ENCODE results near the gene WIPF2. TPM values are rescaled to one million over a fixed set of nuclear protein-coding genes. Genes with fewer than 3 reads are reported as not detected.
"Not testable (repeated sequence)": the region's sequence is repeated elsewhere in the genome, so short reads cannot be mapped to it uniquely, and the experiment has no call there.

WIPF2 gene
- total RNA-seq, 4 donors from 2014 or later = 7.8 to 21.5 (median 12.1) TPM

DNA sequence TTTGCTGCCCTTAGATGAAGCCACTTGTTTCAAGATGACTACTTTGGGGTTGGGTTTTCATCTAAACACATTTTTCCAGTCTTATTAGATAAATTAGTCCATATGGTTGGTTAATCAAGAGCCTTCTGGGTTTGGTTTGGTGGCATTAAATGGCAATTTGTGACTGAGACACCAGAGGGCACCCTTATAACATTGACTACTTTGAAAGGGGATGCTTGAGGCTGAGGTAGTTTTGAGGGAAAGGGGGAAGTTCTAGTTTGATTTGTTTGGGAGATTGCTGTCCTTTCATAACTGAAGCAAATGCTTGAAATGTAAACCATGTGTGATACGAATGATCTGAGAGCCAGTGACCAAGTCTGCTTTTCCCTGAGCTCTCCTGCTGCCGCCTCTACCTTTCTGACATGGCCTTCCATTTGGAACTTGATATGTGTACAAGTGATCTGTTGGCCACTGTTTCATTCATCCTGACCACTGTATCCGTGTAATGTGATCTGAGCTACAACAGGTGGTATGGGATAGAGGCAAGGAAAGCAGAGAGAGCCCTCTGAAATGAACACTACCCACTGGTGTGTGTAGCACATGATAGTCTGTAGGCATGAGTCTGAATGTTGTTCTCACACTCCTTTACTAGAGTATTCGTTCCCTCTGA, 84.0 kb downstream of the WIPF2 start:
- WGBS = 32% methylated on average over 4 of the region's 4 CpGs
- Histone ChIP-seq H3K4me1 (peaks cover 51 to 68% (median 58%) of the 10 kb centered on the region in 4 donors), H3K4me3 (no peak overlapping the region), H3K27me3 (no peaks in the 10 kb centered on the region), H3K9me3 (no peaks in the 10 kb centered on the region), H3K36me3 (no peaks in the 10 kb centered on the region), H3K27ac (replicated peaks in 1 of 4) (peak overlapping the region; percentile 1 to 48 (median 42))
- DNase-seq (ENCODE audit: extremely low spot score) = no peak
- intact Hi-C loops (cut with DNase I) = loop anchor here (1.0 to 10.0 kb wide), 3 partner anchors 52 to 234 kb away; partner anchors contain the start of gene TOP2A
- no peak for TF ChIP-seq POLR2A (IDR thresholded peaks at IDR 0.05; ENCODE audit: low read depth)
- TF ChIP-seq, protein P1, sequence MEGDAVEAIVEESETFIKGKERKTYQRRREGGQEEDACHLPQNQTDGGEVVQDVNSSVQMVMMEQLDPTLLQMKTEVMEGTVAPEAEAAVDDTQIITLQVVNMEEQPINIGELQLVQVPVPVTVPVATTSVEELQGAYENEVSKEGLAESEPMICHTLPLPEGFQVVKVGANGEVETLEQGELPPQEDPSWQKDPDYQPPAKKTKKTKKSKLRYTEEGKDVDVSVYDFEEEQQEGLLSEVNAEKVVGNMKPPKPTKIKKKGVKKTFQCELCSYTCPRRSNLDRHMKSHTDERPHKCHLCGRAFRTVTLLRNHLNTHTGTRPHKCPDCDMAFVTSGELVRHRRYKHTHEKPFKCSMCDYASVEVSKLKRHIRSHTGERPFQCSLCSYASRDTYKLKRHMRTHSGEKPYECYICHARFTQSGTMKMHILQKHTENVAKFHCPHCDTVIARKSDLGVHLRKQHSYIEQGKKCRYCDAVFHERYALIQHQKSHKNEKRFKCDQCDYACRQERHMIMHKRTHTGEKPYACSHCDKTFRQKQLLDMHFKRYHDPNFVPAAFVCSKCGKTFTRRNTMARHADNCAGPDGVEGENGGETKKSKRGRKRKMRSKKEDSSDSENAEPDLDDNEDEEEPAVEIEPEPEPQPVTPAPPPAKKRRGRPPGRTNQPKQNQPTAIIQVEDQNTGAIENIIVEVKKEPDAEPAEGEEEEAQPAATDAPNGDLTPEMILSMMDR (IDR thresholded peaks at IDR 0.05) = peak; percentile 76 to 93 (median 77)

DNA sequence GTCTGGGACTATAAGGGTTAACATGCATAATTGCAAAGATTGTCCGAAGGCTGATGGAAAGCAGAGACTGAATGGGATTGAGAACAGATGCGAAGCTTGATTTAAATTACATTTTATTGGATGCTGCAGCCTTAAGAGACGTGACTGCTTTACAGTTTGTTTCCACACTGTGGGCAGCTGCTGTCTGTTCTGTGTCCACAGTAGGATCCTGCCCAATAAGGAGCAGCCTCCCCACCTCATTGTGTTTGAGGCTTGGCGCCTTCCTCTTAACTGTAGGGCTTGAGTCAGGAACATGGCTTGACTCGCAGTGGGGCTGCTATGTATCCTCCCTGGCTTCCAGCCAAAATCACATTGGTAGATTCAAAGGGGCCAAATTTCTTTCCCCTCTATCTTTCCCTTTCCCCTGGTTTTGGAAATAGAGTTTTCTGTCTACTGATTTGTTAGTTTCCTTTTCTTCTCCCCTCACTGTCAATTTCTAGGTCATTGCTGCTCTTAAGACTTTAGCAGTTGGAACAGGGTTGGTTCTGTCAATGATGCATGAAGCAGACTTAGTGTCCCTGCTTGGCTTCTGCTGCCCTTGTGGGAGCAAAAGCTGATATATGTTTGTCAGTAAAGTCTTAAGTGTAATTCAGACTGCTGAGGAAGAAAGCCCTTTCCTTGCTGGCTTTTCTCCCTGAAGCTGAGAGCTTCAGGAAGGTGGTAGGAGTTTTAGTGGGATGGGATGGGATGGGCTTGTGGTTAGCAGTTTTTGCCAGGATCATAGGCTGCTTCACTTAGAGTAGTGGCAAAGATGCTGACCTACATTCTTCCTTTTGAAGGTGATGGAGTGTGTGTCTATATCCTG, 84.8 kb downstream of the WIPF2 start:
- no peak for DNase-seq (ENCODE audit: extremely low spot score)
- WGBS = 20% methylated on average over 5 of the region's 5 CpGs
- H3K9me3 ChIP-seq = no peaks in the 10 kb centered on the region
- peak overlapping the region; percentile 1 to 49 (median 42) for H3K27ac ChIP-seq (replicated peaks in 1 of 4)
- TF ChIP-seq EP300 (IDR thresholded peaks at IDR 0.05) = no peak
- TF ChIP-seq POLR2AphosphoS5 (IDR thresholded peaks at IDR 0.05) = peak in 1 of 2 donors; percentile 25
- TF ChIP-seq, protein P1 (IDR thresholded peaks at IDR 0.05) = no peak
- peaks cover 52 to 68% (median 59%) of the 10 kb centered on the region in 4 donors for H3K4me1 ChIP-seq
- H3K27me3 ChIP-seq = no peaks in the 10 kb centered on the region
- H3K36me3 ChIP-seq = no peaks in the 10 kb centered on the region
- no peak overlapping the region for H3K4me3 ChIP-seq
- intact Hi-C loops (cut with DNase I) = loop anchor here (1.0 to 10.0 kb wide), 3 partner anchors 51 to 233 kb away; partner anchors contain the start of gene TOP2A

DNA sequence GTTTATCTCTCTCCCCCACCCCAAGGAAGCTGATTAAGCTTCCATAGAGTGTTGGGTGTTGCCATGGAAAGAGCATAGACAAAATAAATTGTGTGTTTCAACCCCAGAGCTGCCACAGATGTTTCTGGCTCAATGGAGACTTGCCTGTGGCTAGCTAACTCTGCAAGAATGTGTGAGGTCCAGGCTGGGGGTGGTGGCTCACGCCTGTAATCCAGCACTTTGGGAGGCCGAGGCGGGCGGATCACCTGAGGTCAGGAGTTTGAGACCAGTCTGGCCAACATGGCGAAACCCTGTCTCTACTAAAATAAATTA, 85.4 kb downstream of the WIPF2 start:
- not testable (repeated sequence) for H3K27me3 ChIP-seq; H3K9me3 ChIP-seq; H3K4me3 ChIP-seq; DNase-seq (ENCODE audit: extremely low spot score); H3K36me3 ChIP-seq
- H3K4me1 ChIP-seq = peaks cover 52 to 68% (median 59%) of the 10 kb centered on the region in 4 donors
- intact Hi-C loops (cut with DNase I) = loop anchor here (5.0 to 10.0 kb wide), 2 partner anchors 110 to 233 kb away; partner anchors contain the start of gene TOP2A
- 90% methylated on average over 5 of the region's 5 CpGs for WGBS
- peak overlapping the region; percentile 1 to 49 (median 42) for H3K27ac ChIP-seq (replicated peaks in 1 of 4)

DNA sequence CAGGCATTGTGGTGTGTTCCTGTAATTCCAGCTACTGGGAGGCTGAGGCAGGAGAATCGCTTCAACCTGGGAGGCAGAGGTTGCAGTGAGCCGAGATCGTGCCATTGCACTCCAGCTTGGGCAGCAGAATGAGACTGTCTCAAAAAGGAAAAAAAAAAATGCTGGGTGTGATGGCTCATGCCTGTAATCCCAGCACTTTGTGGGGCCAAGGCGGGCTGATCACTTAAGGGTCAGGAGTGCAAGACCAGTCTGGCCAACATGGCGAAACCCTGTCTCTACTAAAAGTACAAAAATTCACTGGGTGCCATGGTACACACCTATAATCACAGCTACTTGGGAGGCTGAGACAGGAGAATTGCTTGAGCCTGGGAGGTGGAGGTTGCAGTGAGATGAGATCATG, 85.8 kb downstream of the WIPF2 start:
- H3K4me1 ChIP-seq = peaks cover 52 to 68% (median 59%) of the 10 kb centered on the region in 4 donors
- H3K27ac ChIP-seq (replicated peaks in 1 of 4) = peak overlapping the region in 2 of 4 donors; percentile 42 to 43
- WGBS = 88% methylated on average over 5 of the region's 5 CpGs
- intact Hi-C loops (cut with DNase I) = loop anchor here (5.0 to 10.0 kb wide), 2 partner anchors 110 to 232 kb away; partner anchors contain the start of gene TOP2A
- not testable (repeated sequence) for H3K36me3 ChIP-seq; H3K27me3 ChIP-seq; H3K9me3 ChIP-seq; DNase-seq (ENCODE audit: extremely low spot score); H3K4me3 ChIP-seq

DNA sequence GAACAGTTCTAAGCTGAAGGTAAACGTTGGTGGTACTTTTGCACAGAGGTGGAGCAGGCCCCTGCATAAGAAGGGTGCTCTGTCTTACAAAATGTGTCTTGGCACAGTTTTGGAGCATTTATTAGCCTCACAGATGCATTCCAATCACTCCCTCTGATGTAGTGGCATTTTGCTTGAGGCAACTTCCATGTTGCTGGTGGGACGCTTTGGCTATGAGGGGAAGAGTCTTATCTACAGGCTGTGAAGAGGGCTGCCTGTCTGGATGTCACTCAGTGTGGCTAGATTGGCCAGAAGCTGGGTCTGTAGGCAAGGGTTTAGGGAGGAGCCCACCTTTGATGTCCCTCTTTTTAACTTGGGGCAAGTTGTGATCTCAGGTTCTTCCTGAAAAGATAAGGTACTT, 87.3 kb downstream of the WIPF2 start:
- no peaks in the 10 kb centered on the region for H3K9me3 ChIP-seq
- H3K27me3 ChIP-seq = no peaks in the 10 kb centered on the region
- intact Hi-C loops (cut with DNase I) = loop anchor here (10.0 kb wide), 1 partner anchor 108 kb away; the partner anchor contains the start of gene TOP2A
- no peak overlapping the region for H3K4me3 ChIP-seq
- WGBS = 68% methylated on average over 2 of the region's 2 CpGs
- peaks cover 65 to 79% (median 73%) of the 10 kb centered on the region in 4 donors for H3K4me1 ChIP-seq
- H3K27ac ChIP-seq (replicated peaks in 1 of 4) = peak overlapping the region in 3 of 4 donors; percentile 71 to 96 (median 95)
- TF ChIP-seq POLR2AphosphoS5 (IDR thresholded peaks at IDR 0.05) (no peak), POLR2A (IDR thresholded peaks at IDR 0.05; ENCODE audit: low read depth) (no peak), EP300 (IDR thresholded peaks at IDR 0.05) (no peak)
- TF ChIP-seq, protein P1 (IDR thresholded peaks at IDR 0.05) = no peak
- H3K36me3 ChIP-seq = no peaks in the 10 kb centered on the region
- DNase-seq (ENCODE audit: extremely low spot score) = no peak
